ENCODE results near the gene CCM2L. TPM values are rescaled to one million over a fixed set of nuclear protein-coding genes. Genes with fewer than 3 reads are reported as not detected.

Gene CCM2L
- total and polyA plus RNA-seq, 2 of the 4 experiments (the other 2 are of a cell fraction) = not detected

DNA sequence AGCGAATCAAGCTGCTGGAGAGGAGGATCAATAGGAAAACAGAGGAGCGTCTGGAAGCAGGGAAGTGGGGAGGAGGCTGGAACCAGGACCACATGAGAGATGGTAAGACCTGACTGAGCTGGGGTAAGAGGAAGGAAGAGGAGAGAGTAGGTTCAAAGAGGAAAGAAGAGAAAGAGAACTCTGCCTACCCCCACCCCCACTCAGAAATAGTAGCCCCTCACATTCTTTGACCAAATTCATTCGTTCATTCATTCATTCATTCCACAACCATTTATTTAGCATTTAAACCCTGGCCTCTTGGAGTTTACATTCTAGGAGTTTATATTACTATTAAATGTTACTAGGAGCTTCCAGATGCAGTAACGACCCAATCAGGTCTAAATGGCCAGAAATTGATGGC lies 26.0 kb downstream of the CCM2L start:
- no CpG with 5 or more reads among the region's 4 CpGs for WGBS, 2 experiments (ENCODE audit: extremely low coverage in 2 of 2, insufficient read length in 1 of 2)
- Histone ChIP-seq H3K56ac (ENCODE audit: extremely low read depth, insufficient read depth, low read length) (no peak overlapping the region), H2AFZ (replicated peaks; ENCODE audit: low read length, poor library complexity) (no peak overlapping the region), H3K9me1 (ENCODE audit: insufficient read depth, low read length) (no peaks in the 10 kb centered on the region), H3K18ac (ENCODE audit: low read depth, low read length) (no peak overlapping the region; the same call in 1 of the 2 replicates), H2BK120ac (ENCODE audit: low read depth, low read length) (peak overlapping the region; percentile 66), H2BK15ac (ENCODE audit: low read depth, low read length) (no peak overlapping the region), H3K23ac (ENCODE audit: low read depth, low read length) (no peak overlapping the region), H2AK5ac (ENCODE audit: low read depth, low read length) (no peak overlapping the region), H3K9me3 (ENCODE audit: control insufficient read depth, insufficient read depth, low read length) (peaks cover 3% of the 10 kb centered on the region), H3K4ac (ENCODE audit: low read depth, low read length) (no peak overlapping the region), H4K5ac (ENCODE audit: low read depth, low read length) (no peak overlapping the region; the same call in 1 of the 2 replicates), H2BK20ac (ENCODE audit: low read depth, low read length) (peak overlapping the region; percentile 81; the same call in 1 of the 2 replicates), H4K20me1 (ENCODE audit: insufficient read depth, low read length) (no peaks in the 10 kb centered on the region; the same call in 1 of the 2 replicates), H3K4me2 (ENCODE audit: low read depth, low read length) (no peak overlapping the region), H3K4me1 (ENCODE audit: control insufficient read depth, insufficient read depth, low read length) (no peaks in the 10 kb centered on the region), H2BK5ac (ENCODE audit: low read depth, low read length, poor library complexity, severe bottlenecking) (no peak overlapping the region), H3K9ac (ENCODE audit: low read depth, low read length) (no peak overlapping the region), H4K91ac (ENCODE audit: insufficient read depth, low read depth, low read length) (no peak overlapping the region), H3K27ac (ENCODE audit: insufficient read depth, low read length) (no peak overlapping the region), H3K14ac (replicated peaks; ENCODE audit: low read depth, low read length) (no peak overlapping the region), H3K27me3 (ENCODE audit: control insufficient read depth, insufficient read depth, low read length) (peaks cover 72% of the 10 kb centered on the region), H4K8ac (ENCODE audit: low read depth in 2 of 2, low read length in 2 of 2) (no peak overlapping the region), H3K79me1 (ENCODE audit: low read depth in 1 of 2, low read length in 2 of 2) (no peaks in the 10 kb centered on the region), H3K36me3 (ENCODE audit: control insufficient read depth, insufficient read depth, low read length) (no peaks in the 10 kb centered on the region), H2AK9ac (replicated peaks; ENCODE audit: low read depth, low read length, poor library complexity) (no peak overlapping the region), H3K4me3 (ENCODE audit: insufficient read depth, low read depth, low read length) (no peak overlapping the region)
- ChIA-PET POLR2A (ENCODE audit: unreplicated experiment) (interaction anchor here (0.5 kb wide), 1 partner anchor 27 kb away, joined by 7 read pairs; no protein-coding TSS in a partner anchor), CTCF (interaction anchor here (1.1 to 1.3 kb wide), 2 partner anchors 53 to 55 kb away, joined by 3 to 5 read pairs; no protein-coding TSS in a partner anchor)
- DNase-seq (no peak), ATAC-seq (ENCODE audit: low read depth) (no peak)
- dilution Hi-C loops (cut with HindIII; ENCODE audit: low sequenced_read_pairs, unreplicated experiment) (no loop called here), in situ Hi-C loops (cut with MboI; ENCODE audit: low sequenced_read_pairs) (no loop called here), intact Hi-C loops (cut with micrococcal nuclease) (no loop called here)
- BruUV-seq (replicated peaks) = no TSS peak
- TF ChIP-seq SMC3 (IDR thresholded peaks at IDR 0.05; ENCODE audit: low read depth, low read length) (no peak), RAD21 (IDR thresholded peaks at IDR 0.05; ENCODE audit: low read length) (no peak), POLR2A (IDR thresholded peaks at IDR 0.05; ENCODE audit: low read depth, low read length) (no peak), BHLHE40 (IDR thresholded peaks at IDR 0.05; ENCODE audit: low read depth, low read length) (no peak), MAZ (IDR thresholded peaks at IDR 0.05; ENCODE audit: borderline replicate concordance, low read depth, low read length) (no peak)
